Measurements from ENCODE around the gene TKTL1. TPM values are rescaled to one million over a fixed set of nuclear protein-coding genes. Genes with fewer than 3 reads are reported as not detected.

TKTL1 gene
- total and polyA plus RNA-seq, 7 experiments from 2014 or later = 0.58 to 47.7 (median 4.0) TPM

DNA sequence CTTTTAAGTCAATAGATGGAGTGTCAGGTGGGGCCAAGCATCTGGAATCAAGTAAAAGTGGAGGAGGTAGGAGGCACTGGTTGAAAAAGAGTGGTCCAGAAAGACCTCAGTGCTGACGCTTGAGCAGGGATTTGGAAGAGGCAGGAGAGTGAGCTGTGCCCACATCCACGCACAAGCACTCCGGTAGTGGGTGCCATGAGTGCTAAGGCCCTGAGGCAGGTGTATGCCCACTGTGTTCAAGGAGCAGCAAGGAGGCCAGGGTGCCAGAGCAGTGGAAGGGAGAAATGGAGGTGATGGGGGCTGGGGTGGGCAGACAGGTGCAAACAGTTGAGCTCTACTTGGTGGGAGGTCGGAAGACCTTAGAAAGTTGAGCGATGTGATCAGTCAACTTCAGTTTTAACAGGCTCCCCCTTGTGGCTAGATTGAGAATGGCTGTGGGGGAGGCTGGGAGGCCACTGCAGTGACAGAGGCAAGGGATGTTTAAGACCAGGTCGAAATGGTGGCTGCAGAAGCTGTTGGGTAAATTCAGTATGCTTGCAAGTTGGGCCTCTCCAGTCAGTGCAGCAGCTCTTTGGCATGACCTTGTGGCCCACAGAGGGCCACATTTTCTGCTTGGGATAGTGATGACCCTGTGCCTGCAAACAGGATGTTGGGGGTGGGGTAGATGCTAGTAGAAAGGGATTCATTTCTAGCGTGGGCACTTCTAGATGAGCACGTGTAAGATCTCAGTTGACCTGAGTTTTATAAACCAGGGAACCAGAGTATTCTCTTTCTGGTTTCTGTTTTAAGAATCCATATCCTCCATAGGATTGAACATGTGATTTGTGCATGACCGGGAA is 12.7 kb downstream of the TKTL1 start:
- intact Hi-C loops (cut with micrococcal nuclease) = loop anchor here in 1 of 2 donors (1.0 kb wide), 2 partner anchors 172 to 211 kb away; partner anchors contain the start of gene MECP2
- POLR2A ChIA-PET = interaction anchor here (0.9 to 1.4 kb wide), 3 partner anchors 19 to 212 kb away, joined by 4 to 6 read pairs (median 5); no protein-coding TSS in a partner anchor
- Histone ChIP-seq H3K4me3 (ENCODE audit: low read length) (peak overlapping the region; percentile 20), H3K9me3 (ENCODE audit: control insufficient read depth in 2 of 3, low read length in 3 of 3) (no peaks in the 10 kb centered on the region), H3K27ac (ENCODE audit: low read depth, low read length) (no peak overlapping the region), H3K36me3 (ENCODE audit: control insufficient read depth in 2 of 3, insufficient read depth in 3 of 3, low read length in 3 of 3) (no peaks in the 10 kb centered on the region), H3K4me1 (ENCODE audit: control insufficient read depth in 2 of 2, insufficient read depth in 2 of 2, low read length in 2 of 2) (peaks cover 26 to 35% of the 10 kb centered on the region in 2 donors), H3K27me3 (ENCODE audit: control insufficient read depth in 2 of 2, insufficient read depth in 2 of 2, low read length in 2 of 2) (no peaks in the 10 kb centered on the region)
- Mint-ChIP-seq H3K36me3 (no peaks in the 10 kb centered on the region), H3K27ac (peak overlapping the region in 8 of 9 donors; percentile 2 to 85 (median 50)), H3K4me3 (peak overlapping the region; percentile 29 to 63 (median 46)), H3K27me3 (no peaks in the 10 kb centered on the region), H3K9me3 (no peaks in the 10 kb centered on the region), H3K4me1 (peaks cover 17 to 38% (median 29%) of the 10 kb centered on the region in 7 donors)
- DNase-seq = peak; percentile 47 to 83 (median 71)
- CTCF ChIA-PET = interaction anchor here (0.6 to 2.7 kb wide), 8 partner anchors 9 to 295 kb away, joined by 3 to 9 read pairs (median 5); no protein-coding TSS in a partner anchor
- peak; percentile 91 for ATAC-seq

- Mint-ChIP-seq H3K4me1 (peaks cover 20 to 42% (median 32%) of the 10 kb centered on the region in 7 donors), H3K36me3 (no peaks in the 10 kb centered on the region), H3K9me3 (no peaks in the 10 kb centered on the region), H3K27me3 (no peaks in the 10 kb centered on the region), H3K27ac (peak overlapping the region in 2 of 9 donors; percentile 12 to 85), H3K4me3 (no peak overlapping the region)
- Histone ChIP-seq H3K27me3 (ENCODE audit: control insufficient read depth in 2 of 2, insufficient read depth in 2 of 2, low read length in 2 of 2) (no peaks in the 10 kb centered on the region), H3K9me3 (ENCODE audit: control insufficient read depth in 2 of 3, low read length in 3 of 3) (no peaks in the 10 kb centered on the region), H3K4me1 (ENCODE audit: control insufficient read depth in 2 of 2, insufficient read depth in 2 of 2, low read length in 2 of 2) (peaks cover 30 to 35% of the 10 kb centered on the region in 2 donors), H3K36me3 (ENCODE audit: control insufficient read depth in 2 of 3, insufficient read depth in 3 of 3, low read length in 3 of 3) (no peaks in the 10 kb centered on the region), H3K4me3 (ENCODE audit: low read length) (no peak overlapping the region), H3K27ac (ENCODE audit: low read depth, low read length) (no peak overlapping the region)
- CTCF ChIA-PET = interaction anchor here (1.0 to 2.7 kb wide), 7 partner anchors 8 to 296 kb away, joined by 3 to 9 read pairs (median 5); no protein-coding TSS in a partner anchor
- intact Hi-C loops (cut with micrococcal nuclease) = no loop called here
- ATAC-seq (no peak), DNase-seq (no peak)
- POLR2A ChIA-PET = interaction anchor here (0.5 to 1.4 kb wide), 4 partner anchors 18 to 307 kb away, joined by 3 to 6 read pairs (median 4); no protein-coding TSS in a partner anchor
Measured at GRCh38 chrX:154309041-154309775, 13.6 kb downstream of the TKTL1 start.

DNA sequence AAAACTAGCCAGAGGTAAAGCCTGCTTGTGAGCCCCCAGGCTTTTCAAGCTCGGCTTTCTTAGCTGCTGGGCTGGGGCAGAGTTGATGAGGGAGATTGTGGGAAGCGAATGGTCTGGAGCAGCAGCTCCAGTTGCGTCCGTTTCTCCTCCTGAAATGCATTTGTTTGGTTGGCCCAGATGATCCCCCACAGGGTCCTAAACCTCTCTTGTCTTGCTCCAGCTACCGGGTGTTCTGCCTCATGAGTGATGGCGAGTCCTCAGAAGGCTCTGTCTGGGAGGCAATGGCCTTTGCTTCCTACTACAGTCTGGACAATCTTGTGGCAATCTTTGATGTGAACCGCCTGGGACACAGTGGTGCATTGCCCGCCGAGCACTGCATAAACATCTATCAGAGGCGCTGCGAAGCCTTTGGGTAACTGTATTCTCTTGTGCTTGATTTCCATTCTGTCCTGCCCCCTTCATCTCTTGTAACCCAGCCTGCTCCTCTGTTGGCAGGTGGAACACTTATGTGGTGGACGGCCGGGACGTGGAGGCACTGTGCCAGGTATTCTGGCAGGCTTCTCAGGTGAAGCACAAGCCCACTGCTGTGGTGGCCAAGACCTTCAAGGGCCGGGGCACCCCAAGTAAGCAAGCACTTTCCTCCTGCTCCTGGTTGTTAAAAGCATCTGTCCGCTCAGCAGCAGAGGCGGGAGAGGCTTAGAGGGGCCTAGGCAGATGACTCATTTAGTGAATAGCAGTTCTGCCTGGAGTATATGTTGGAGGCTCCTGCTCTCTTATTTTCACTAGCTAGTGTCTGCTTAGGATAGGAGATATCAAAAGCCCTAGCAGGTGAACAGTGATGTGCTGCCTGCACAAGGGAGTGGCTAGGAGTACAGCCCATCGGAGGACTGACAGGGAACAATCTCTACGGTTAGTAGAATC is 15.3 kb downstream of the TKTL1 start:
- Histone ChIP-seq H3K4me1 (ENCODE audit: control insufficient read depth in 2 of 2, insufficient read depth in 2 of 2, low read length in 2 of 2) (peaks cover 30 to 35% of the 10 kb centered on the region in 2 donors), H3K36me3 (ENCODE audit: control insufficient read depth in 2 of 3, insufficient read depth in 3 of 3, low read length in 3 of 3) (no peaks in the 10 kb centered on the region), H3K27ac (ENCODE audit: low read depth, low read length) (no peak overlapping the region), H3K9me3 (ENCODE audit: control insufficient read depth in 2 of 3, low read length in 3 of 3) (no peaks in the 10 kb centered on the region), H3K27me3 (ENCODE audit: control insufficient read depth in 2 of 2, insufficient read depth in 2 of 2, low read length in 2 of 2) (no peaks in the 10 kb centered on the region), H3K4me3 (ENCODE audit: low read length) (no peak overlapping the region)
- ChIA-PET CTCF (no interaction called here), POLR2A (no interaction called here)
- Mint-ChIP-seq H3K9me3 (no peaks in the 10 kb centered on the region), H3K27me3 (no peaks in the 10 kb centered on the region), H3K4me3 (no peak overlapping the region), H3K4me1 (peaks cover 20 to 42% (median 32%) of the 10 kb centered on the region in 7 donors), H3K27ac (no peak overlapping the region), H3K36me3 (no peaks in the 10 kb centered on the region)
- intact Hi-C loops (cut with micrococcal nuclease) = no loop called here
- no peak for DNase-seq
- ATAC-seq = no peak

GRCh38 chrX:154312116-154312515 is 16.5 kb downstream of the TKTL1 start:
- Mint-ChIP-seq H3K4me3 (no peak overlapping the region), H3K4me1 (peaks cover 19 to 40% (median 30%) of the 10 kb centered on the region in 7 donors), H3K27ac (peak overlapping the region in 1 of 9 donors; percentile 45), H3K36me3 (no peaks in the 10 kb centered on the region), H3K9me3 (no peaks in the 10 kb centered on the region), H3K27me3 (no peaks in the 10 kb centered on the region)
- Histone ChIP-seq H3K36me3 (ENCODE audit: control insufficient read depth in 2 of 3, insufficient read depth in 3 of 3, low read length in 3 of 3) (no peaks in the 10 kb centered on the region), H3K4me1 (ENCODE audit: control insufficient read depth in 2 of 2, insufficient read depth in 2 of 2, low read length in 2 of 2) (peaks cover 30 to 35% of the 10 kb centered on the region in 2 donors), H3K27me3 (ENCODE audit: control insufficient read depth in 2 of 2, insufficient read depth in 2 of 2, low read length in 2 of 2) (no peaks in the 10 kb centered on the region), H3K9me3 (ENCODE audit: control insufficient read depth in 2 of 3, low read length in 3 of 3) (no peaks in the 10 kb centered on the region), H3K4me3 (ENCODE audit: low read length) (no peak overlapping the region), H3K27ac (ENCODE audit: low read depth, low read length) (no peak overlapping the region)
- ChIA-PET CTCF (no interaction called here), POLR2A (interaction anchor here (0.6 to 0.9 kb wide), 2 partner anchors 177 to 270 kb away, joined by 3 read pairs; no protein-coding TSS in a partner anchor)
- ATAC-seq (no peak), DNase-seq (no peak)
- intact Hi-C loops (cut with micrococcal nuclease) = no loop called here

DNA sequence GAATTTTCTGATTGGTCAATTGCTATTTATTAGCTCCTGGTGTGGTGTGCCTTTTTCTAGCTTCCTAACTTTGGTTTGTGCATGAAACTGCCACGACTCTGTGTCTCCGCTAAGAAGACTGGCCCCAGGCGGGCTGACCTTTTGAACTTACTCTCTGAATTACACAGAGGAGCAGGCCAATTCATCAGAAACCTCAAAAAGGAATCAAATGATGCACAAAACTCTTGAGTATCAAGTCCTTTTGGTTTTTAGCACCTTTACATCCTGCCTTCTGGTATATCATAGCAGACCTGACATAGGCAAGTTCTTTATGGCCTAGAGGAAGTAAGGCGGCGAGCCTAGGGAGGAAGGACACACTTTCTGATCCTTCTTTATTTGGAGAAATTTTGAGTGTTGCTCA is 17.6 kb downstream of the TKTL1 start:
- no peak overlapping the region for H3K27ac ChIP-seq (ENCODE audit: low read depth, low read length)

DNA sequence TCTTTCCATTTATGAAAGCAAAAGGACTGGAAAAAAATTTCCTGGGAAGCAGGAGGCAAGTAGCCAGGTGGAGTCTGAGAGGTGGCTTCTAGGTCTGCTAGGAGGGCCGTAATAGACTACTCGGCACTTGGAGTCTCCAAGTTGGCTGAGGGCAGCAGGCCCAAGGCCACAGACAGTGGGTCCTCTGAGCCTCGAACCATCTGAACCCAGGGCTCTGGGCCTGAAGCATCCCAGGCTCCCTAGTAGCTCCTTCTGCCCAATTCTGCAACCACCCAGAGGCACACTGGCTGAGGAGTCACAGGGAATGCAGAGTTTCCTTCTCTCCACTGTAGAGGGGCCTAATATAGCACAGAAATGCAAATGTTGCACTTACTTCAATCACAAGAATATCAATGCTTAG is 19.8 kb downstream of the TKTL1 start:
- H3K4me3 Mint-ChIP-seq = no peak overlapping the region
- Histone ChIP-seq H3K9me3 (ENCODE audit: control insufficient read depth in 2 of 3, low read length in 3 of 3) (no peaks in the 10 kb centered on the region), H3K36me3 (ENCODE audit: control insufficient read depth in 2 of 3, insufficient read depth in 3 of 3, low read length in 3 of 3) (no peaks in the 10 kb centered on the region), H3K4me3 (ENCODE audit: low read length) (no peak overlapping the region), H3K27me3 (ENCODE audit: control insufficient read depth in 2 of 2, insufficient read depth in 2 of 2, low read length in 2 of 2) (no peaks in the 10 kb centered on the region), H3K4me1 (ENCODE audit: control insufficient read depth in 2 of 2, insufficient read depth in 2 of 2, low read length in 2 of 2) (peaks cover 15 to 23% of the 10 kb centered on the region in 2 donors), H3K27ac (ENCODE audit: low read depth, low read length) (no peak overlapping the region)
- ChIA-PET CTCF (interaction anchor here (1.7 kb wide), 1 partner anchor 12 kb away, joined by 5 read pairs; no protein-coding TSS in a partner anchor), POLR2A (interaction anchor here (3.6 kb wide), 1 partner anchor 11 kb away, joined by 19 read pairs; no protein-coding TSS in a partner anchor)
- H3K36me3 Mint-ChIP-seq = no peaks in the 10 kb centered on the region
- no peaks in the 10 kb centered on the region for H3K27me3 Mint-ChIP-seq
- no peak for DNase-seq
- H3K4me1 Mint-ChIP-seq = peaks cover 11 to 34% (median 26%) of the 10 kb centered on the region in 7 donors
- H3K27ac Mint-ChIP-seq = no peak overlapping the region
- intact Hi-C loops (cut with micrococcal nuclease) = no loop called here
- ATAC-seq = no peak
- H3K9me3 Mint-ChIP-seq = no peaks in the 10 kb centered on the region

More for the DNA sequence above, 17.6 kb downstream of the TKTL1 start:
- H3K27ac Mint-ChIP-seq = peak overlapping the region in 8 of 9 donors; percentile 19 to 89 (median 68)
- H3K36me3 ChIP-seq (ENCODE audit: control insufficient read depth in 2 of 3, insufficient read depth in 3 of 3, low read length in 3 of 3) = no peaks in the 10 kb centered on the region
- peaks cover 24 to 33% of the 10 kb centered on the region in 2 donors for H3K4me1 ChIP-seq (ENCODE audit: control insufficient read depth in 2 of 2, insufficient read depth in 2 of 2, low read length in 2 of 2)
- H3K4me3 Mint-ChIP-seq = peak overlapping the region in 2 of 10 donors; percentile 32 to 68
- ATAC-seq (peak; percentile 34), DNase-seq (no peak)
- H3K9me3 Mint-ChIP-seq = no peaks in the 10 kb centered on the region
- POLR2A ChIA-PET = no interaction called here
- no peaks in the 10 kb centered on the region for H3K27me3 Mint-ChIP-seq
- CTCF ChIA-PET = no interaction called here
- intact Hi-C loops (cut with micrococcal nuclease) = no loop called here
- peaks cover 16 to 38% (median 28%) of the 10 kb centered on the region in 7 donors for H3K4me1 Mint-ChIP-seq
- H3K27me3 ChIP-seq (ENCODE audit: control insufficient read depth in 2 of 2, insufficient read depth in 2 of 2, low read length in 2 of 2) = no peaks in the 10 kb centered on the region
- no peaks in the 10 kb centered on the region for H3K9me3 ChIP-seq (ENCODE audit: control insufficient read depth in 2 of 3, low read length in 3 of 3)
- no peaks in the 10 kb centered on the region for H3K36me3 Mint-ChIP-seq
- H3K4me3 ChIP-seq (ENCODE audit: low read length) = no peak overlapping the region

All from naive thymus-derived CD4-positive, alpha-beta T cell (primary cell).